HG03439 (cell line): ENCODE data around the gene GOLGA2.
"Not testable (repeated sequence)": the region's sequence is repeated elsewhere in the genome, so short reads cannot be mapped to it uniquely, and the experiment has no call there.

Experiments used
- ATAC-seq: cut with Tn5 transposase; IDR thresholded peaks from one replicate; pipeline ENCODE4 v1.9.1; 2021; ENCODE audit warnings: mild to moderate bottlenecking, moderate library complexity; ENCODE audit not compliant: unreplicated experiment

Gene GOLGA2

DNA sequence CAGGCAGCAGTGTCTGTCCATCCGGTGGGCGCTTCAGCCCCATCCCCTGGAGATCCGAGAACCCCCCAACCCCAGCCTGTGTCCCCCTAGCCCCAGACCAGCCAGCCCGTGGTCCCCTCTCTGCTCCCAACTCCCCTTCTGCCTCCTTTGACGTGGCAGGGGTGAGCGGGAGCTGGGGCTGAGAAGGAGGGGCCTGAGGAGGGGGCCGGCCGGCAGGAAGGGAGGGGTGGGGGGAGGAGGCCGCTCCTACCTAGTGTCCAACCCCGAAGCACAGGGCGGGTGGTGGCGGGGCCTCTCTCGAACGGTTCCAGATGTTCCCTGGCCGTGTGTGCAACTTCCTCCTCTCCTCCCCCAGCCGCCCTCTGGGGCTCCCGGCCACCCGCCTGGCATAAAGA is 31.0 kb downstream of the GOLGA2 start:
- ATAC-seq: no peak

DNA sequence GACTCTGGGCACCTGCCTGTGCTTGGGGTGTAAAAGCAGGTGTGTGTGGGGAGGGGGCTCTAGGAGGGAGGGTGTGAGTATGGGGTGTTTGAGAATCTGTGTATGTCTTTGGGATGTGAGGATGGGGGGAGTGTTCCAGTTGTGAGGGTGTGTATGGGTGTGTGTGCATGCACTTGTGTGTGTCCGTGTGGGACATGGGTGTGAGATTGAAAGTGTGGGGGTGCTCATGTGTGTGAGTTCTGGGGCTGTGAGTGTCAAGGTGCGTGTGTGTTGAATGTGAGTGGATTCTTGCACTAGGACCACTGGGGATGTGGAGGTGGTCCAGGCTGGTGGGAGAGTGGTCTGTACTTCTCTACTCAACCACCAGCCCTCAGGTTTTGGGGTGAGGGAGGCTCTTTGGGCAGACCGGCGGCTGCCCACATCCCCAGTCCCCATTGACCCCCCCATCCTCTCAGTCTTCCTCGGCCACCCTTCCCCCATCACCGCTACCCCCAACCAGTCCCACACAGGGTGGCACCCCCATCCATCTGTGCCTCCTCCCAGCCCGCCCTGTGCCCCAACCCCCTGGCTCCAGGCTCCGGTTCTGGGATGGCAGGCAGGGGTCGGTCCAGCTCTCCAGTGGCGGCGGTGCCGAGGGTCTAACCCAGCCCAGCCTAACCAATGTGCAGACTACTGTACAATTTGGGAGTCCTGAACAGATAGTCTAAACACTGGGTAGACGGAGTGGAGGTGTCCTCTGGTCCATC is 31.5 kb downstream of the GOLGA2 start:
- ATAC-seq: no peak

DNA sequence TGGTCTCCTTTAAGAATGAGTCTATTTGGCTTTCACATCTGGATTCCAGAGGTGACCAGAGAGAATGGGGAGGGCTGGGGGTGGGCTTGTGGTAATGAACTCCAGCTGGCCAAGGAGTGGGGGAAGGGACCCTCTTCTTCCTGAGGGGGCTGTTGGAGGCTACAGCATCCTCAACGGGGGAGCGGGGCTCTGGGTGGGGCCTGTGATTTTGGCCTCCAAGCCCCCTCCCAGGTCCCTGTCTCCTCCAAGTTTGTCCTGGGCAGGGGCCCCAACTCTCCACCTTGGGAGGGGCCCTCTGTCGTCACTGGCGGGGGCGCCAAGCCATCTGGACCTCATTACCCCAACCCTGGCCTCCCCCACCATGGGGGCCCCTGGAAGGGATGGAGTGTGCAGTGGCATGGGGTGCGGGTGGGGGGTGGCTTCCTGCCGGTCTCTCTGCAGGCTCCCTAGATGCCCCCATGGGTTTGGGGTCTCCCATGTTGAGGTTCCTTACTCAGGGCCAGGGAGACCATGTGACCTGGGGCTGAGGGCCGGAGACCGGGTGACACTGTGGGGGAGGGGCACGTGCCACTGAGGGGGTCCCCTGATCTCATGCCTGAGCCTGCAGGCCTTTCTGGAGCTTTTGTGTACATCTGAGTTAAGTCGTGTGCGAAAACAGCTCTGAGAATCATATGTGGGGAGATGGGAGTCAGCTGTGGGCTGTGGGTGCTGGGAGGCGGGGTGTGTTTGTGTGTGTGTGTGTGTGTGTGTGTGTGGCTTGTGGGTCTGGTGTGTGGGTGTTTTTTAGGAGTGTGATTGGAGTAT is 32.4 kb downstream of the GOLGA2 start:
- ATAC-seq: no peak

DNA sequence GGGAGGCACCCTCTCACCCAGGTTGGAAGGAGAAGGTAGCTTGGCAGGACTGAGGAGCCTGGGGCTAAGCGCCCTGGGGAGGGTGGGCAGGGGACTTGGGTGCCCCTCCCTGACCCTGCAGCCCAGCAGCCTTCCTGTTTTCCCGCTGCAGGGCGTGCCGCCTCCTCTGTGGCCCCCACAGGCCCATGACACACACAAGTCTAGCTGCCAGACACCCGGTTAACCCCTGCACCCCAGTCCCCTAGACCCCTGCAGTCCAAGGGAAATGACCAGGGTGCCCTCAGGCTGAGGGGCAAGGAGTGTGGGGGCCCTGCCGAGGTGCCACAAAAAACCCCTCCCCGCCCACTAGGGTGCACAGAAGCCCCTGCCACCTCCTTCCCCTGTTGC is 33.0 kb downstream of the GOLGA2 start:
- no peak for ATAC-seq

DNA sequence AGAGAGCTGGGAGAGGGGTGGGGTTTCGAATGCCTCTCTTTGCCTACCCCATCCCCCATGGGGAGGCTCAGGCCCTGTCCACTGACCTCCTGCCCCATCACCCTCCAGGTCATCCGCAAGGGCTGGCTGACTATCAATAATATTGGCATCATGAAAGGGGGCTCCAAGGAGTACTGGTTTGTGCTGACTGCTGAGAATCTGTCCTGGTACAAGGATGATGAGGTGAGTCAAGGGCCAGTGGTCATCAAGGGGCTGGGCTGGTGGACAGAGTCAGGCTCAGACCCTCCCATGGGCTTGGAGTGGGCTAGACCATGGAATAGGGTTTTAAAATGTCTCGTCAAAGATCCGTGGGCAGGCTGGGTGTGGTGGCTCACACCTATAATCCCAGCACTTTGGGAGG is 33.7 kb downstream of the GOLGA2 start:
- ATAC-seq: no peak

DNA sequence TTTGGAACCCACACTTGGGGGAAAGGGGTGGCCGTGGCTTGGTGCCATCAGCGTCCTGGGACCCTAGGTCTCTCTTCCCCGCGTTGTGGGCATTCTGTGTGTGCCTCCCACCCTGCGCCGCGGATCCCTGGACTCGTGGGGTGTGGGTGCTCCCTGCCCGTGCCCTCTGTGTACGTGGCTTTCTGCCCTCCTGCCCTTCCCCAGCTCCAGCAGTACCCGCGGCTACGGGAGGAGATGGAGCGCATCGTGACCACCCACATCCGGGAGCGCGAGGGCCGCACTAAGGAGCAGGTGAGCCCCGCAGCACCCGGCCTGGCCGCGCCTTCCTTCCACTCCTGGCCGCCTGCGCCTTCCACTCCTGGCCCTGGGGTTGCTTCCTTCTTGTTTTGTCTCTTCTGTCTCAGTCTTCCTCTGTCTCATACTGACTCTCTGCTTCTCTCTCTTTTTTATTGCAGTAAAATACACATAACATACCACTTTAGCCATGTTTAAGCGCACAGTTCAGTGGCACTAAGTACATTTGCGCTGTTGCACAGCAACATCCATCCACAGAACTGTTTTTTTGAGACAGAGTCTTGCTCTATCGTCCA is 41.9 kb downstream of the GOLGA2 start:
- no peak for ATAC-seq

GRCh38 chr9:128232528-128233428 is 43.0 kb downstream of the GOLGA2 start:
- ATAC-seq: no peak

DNA sequence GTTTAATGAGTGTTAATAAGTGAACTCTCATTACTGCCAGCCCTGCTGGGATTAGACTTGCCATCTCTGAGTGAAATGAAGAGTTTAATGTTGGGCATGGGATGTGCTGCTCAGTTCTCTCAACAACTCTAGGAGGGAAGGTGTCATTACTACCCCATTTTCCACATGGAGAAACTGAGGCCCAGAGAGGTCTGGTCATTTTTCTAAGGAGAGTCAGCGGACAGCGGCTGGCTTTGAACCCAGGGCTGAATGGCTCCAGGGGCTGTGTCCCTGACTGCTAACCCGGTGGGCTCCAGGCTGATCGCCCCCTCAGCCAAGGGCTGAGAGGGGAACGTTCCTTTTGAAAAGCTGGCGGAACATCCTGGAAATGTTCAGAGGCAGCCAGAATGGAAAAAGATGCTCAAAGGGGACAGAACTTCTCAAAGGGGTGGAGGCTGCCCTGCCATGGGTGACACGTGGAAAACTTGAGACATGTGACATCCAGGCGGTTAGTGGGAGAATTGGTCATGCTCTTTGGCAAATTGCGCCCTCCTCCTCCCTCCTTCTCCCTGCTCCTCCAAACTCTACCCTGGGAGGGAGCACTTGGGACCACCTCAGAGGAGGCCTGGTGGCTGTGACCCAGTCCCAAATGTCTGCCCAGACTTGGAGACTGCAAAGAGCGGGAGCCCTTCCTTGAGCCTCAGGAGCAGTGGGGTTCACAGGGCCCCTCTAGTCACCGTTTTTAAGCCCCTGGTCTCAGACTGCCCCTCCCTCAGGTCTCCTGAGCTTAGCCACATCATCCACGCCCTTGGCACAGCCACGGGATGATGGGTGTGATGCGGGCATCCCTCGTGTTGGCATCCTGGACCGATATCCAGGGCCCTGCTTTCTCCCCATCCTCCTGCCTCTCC is 43.9 kb downstream of the GOLGA2 start:
- ATAC-seq: no peak

- ATAC-seq: not testable (repeated sequence)
Measured at GRCh38 chr9:128230897-128231296, 44.9 kb downstream of the GOLGA2 start.

GRCh38 chr9:128226412-128226801 is 49.4 kb downstream of the GOLGA2 start:
- ATAC-seq: no peak

DNA sequence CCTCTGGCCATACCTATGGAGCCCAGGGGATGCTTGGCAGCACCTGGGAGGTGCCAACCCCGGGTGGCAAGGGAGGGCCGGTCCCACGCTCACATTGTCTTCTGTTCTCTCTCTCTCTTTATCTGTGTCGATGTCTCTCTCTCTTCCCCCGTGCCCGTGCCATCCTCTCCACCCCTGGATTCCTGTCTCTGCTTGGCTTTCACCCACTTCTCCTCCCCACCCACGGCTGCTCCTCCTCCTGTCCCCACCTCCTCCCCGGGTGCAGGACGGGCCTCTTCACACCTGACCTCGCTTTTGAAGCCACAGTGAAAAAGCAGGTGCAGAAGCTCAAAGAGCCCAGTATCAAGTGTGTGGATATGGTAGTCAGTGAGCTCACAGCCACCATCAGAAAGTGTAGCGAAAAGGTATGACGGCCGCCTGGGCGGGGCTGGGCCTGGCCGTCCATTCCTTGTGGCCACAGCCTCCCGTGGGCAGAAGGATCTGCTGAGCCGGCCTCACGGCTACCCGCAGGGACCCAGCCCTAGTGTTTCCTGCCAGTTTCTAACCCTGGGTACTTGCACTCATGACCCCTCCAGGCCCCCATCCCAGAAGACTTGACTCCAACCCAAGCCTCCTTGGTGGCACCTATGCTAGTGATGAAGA is 49.9 kb downstream of the GOLGA2 start:
- no peak for ATAC-seq

GRCh38 chr9:128224877-128225276 is 50.9 kb downstream of the GOLGA2 start:
- no peak for ATAC-seq

- ATAC-seq: no peak
Measured at GRCh38 chr9:128222880-128223670, 52.7 kb downstream of the GOLGA2 start.

DNA sequence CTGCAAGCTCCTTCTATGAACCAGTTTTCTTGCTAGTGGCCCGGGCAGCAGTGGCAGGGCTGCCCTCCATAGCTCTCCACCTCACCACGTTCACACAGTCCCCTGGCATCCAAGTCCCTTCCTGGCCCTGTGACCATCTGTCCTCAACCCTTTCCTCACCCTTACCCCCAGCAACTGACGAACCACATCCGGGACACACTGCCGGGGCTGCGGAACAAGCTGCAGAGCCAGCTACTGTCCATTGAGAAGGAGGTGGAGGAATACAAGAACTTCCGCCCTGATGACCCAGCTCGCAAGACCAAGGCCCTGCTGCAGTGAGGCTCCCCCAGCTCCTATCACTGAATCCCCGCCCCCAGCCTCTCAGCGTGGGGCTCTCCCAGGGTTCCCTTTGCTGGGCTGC is 53.8 kb downstream of the GOLGA2 start:
- no peak for ATAC-seq

GRCh38 chr9:128219831-128220230 is 56.0 kb downstream of the GOLGA2 start:
- no peak for ATAC-seq

GRCh38 chr9:128218518-128219389 is 57.1 kb downstream of the GOLGA2 start:
- ATAC-seq: peak; percentile 72

DNA sequence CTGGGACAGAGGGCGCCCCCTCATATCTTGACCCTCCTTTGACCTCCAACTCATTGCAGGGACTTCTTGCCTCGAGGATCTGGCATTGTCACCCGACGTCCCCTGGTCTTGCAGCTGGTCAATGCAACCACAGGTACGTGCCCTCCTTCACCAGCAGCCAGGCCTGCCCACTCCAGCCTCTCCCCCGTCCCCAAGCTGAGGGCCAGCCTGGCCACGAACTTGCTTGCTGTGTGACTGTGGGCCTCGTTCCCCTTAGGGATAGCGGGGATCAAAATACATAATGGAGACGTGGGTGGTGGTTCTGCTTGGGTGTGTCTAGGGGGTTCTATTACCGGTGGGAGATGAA is 57.7 kb downstream of the GOLGA2 start:
- no peak for ATAC-seq
